NCI-H345 treated with DMSO at 0.1 percent for 48 hours (cell line): ENCODE data around the gene KRTAP12-3.
A peak's percentile ranks its signal among the peaks of the same experiment; 100 is the strongest.
"Not testable (repeated sequence)": the region's sequence is repeated elsewhere in the genome, so short reads cannot be mapped to it uniquely, and the experiment has no call there.

ENCODE experiments used
- DNase-seq: peaks from one replicate; lab custom pipeline; 2025; ENCODE audit not compliant: unreplicated experiment; lab: John Stamatoyannopoulos, UW

Gene KRTAP12-3

GRCh38 chr21:44650265-44650972 is 7.3 kb upstream of the KRTAP12-3 start:
- DNase-seq = no peak

- no peak for DNase-seq
Observed at GRCh38 chr21:44650973-44651675, 6.6 kb upstream of the KRTAP12-3 start.

- DNase-seq = no peak
Observed at GRCh38 chr21:44653123-44653522, 4.6 kb upstream of the KRTAP12-3 start.

- peak; percentile 87 for DNase-seq
Observed at GRCh38 chr21:44653656-44654575, 3.8 kb upstream of the KRTAP12-3 start.

GRCh38 chr21:44654576-44655175 is 3.1 kb upstream of the KRTAP12-3 start, which contains the start of gene KRTAP12-4:
KRTAP12-4 (minus strand) TSS chr21:44654659; CDS start chr21:44654614, 45 bp downstream.
- DNase-seq = no peak

- DNase-seq = no peak
Observed at GRCh38 chr21:44656868-44657267, 864 bp upstream of the KRTAP12-3 start.

- no peak for DNase-seq
Observed at GRCh38 chr21:44658541-44658910, 794 bp downstream of the KRTAP12-3 start.

GRCh38 chr21:44658913-44659595 is 1.3 kb downstream of the KRTAP12-3 start:
- DNase-seq = no peak

- DNase-seq = not testable (repeated sequence)
Observed at GRCh38 chr21:44661567-44661966, 3.8 kb downstream of the KRTAP12-3 start.

- no peak for DNase-seq
Observed at GRCh38 chr21:44664691-44665090, 7.0 kb downstream of the KRTAP12-3 start.

- peak; percentile 63 for DNase-seq
Observed at GRCh38 chr21:44666401-44667320, 8.9 kb downstream of the KRTAP12-3 start, which contains the start of gene KRTAP12-2. KRTAP12-2 (minus strand) TSS chr21:44666927; CDS start chr21:44666886, 41 bp downstream.

GRCh38 chr21:44667612-44668011 is 9.9 kb downstream of the KRTAP12-3 start:
- DNase-seq = no peak

- no peak for DNase-seq
Observed at GRCh38 chr21:44670642-44671432, 13.1 kb downstream of the KRTAP12-3 start.

GRCh38 chr21:44671911-44672310 is 14.2 kb downstream of the KRTAP12-3 start:
- DNase-seq = no peak

GRCh38 chr21:44677881-44678280 is 20.1 kb downstream of the KRTAP12-3 start:
- no peak for DNase-seq

GRCh38 chr21:44681152-44681551 is 23.4 kb downstream of the KRTAP12-3 start:
- no peak for DNase-seq

- peak; percentile 96 for DNase-seq
Observed at GRCh38 chr21:44681861-44682579, 24.3 kb downstream of the KRTAP12-3 start, which contains the start of gene KRTAP12-1. KRTAP12-1 (minus strand) TSS chr21:44682163; CDS start chr21:44682123, 40 bp downstream.
